ENCODE measurements around the gene DDA1.
"Not testable (repeated sequence)": the region's sequence is repeated elsewhere in the genome, so short reads cannot be mapped to it uniquely, and the experiment has no call there.

DDA1 gene

GRCh38 chr19:17293605-17294004 lies 15.8 kb upstream of the DDA1 start:
- no peaks in the 10 kb centered on the region for H3K27me3 ChIP-seq (ENCODE audit: insufficient read depth, poor library complexity, severe bottlenecking)
- H3K27ac ChIP-seq (replicated peaks), result no peak overlapping the region
- TF ChIP-seq GABPA (IDR thresholded peaks at IDR 0.05; ENCODE audit: low read depth) (no peak), CTCF (IDR thresholded peaks at IDR 0.05; ENCODE audit: insufficient read depth, low read length) (no peak), SPI1 (IDR thresholded peaks at IDR 0.05; ENCODE audit: borderline replicate concordance, low read depth) (no peak), POLR2AphosphoS5 (IDR thresholded peaks at IDR 0.05; ENCODE audit: low read depth) (no peak), REST (IDR thresholded peaks at IDR 0.05; ENCODE audit: insufficient replicate concordance, low read depth) (no peak)
- no peak overlapping the region for H3K4me3 ChIP-seq (replicated peaks; ENCODE audit: insufficient read depth, low read length)
- DNase-seq (ENCODE audit: low read depth in 1 of 2, low spot score in 1 of 2), result no peak

GRCh38 chr19:17294051-17294891 lies 15.1 kb upstream of the DDA1 start:
- no peak overlapping the region for H3K27ac ChIP-seq (replicated peaks)
- DNase-seq (ENCODE audit: low read depth in 1 of 2, low spot score in 1 of 2), result no peak
- H3K27me3 ChIP-seq (ENCODE audit: insufficient read depth, poor library complexity, severe bottlenecking), result no peaks in the 10 kb centered on the region
- no peak overlapping the region for H3K4me3 ChIP-seq (replicated peaks; ENCODE audit: insufficient read depth, low read length)
- TF ChIP-seq CTCF (IDR thresholded peaks at IDR 0.05; ENCODE audit: insufficient read depth, low read length) (no peak), GABPA (IDR thresholded peaks at IDR 0.05; ENCODE audit: low read depth) (no peak), REST (IDR thresholded peaks at IDR 0.05; ENCODE audit: insufficient replicate concordance, low read depth) (no peak), POLR2AphosphoS5 (IDR thresholded peaks at IDR 0.05; ENCODE audit: low read depth) (no peak), SPI1 (IDR thresholded peaks at IDR 0.05; ENCODE audit: borderline replicate concordance, low read depth) (no peak)

- peak in 1 of 2 experiments; percentile 28 for DNase-seq (ENCODE audit: low read depth in 1 of 2, low spot score in 1 of 2)
- not testable (repeated sequence) for H3K4me3 ChIP-seq (replicated peaks; ENCODE audit: insufficient read depth, low read length); H3K27ac ChIP-seq (replicated peaks); H3K27me3 ChIP-seq (ENCODE audit: insufficient read depth, poor library complexity, severe bottlenecking)
These were observed 13.8 kb upstream of the DDA1 start for GRCh38 chr19:17295551-17295950.

- no peak overlapping the region for H3K27ac ChIP-seq (replicated peaks)
- TF ChIP-seq POLR2AphosphoS5 (IDR thresholded peaks at IDR 0.05; ENCODE audit: low read depth) (no peak), REST (IDR thresholded peaks at IDR 0.05; ENCODE audit: insufficient replicate concordance, low read depth) (no peak), CTCF (IDR thresholded peaks at IDR 0.05; ENCODE audit: insufficient read depth, low read length) (no peak), GABPA (IDR thresholded peaks at IDR 0.05; ENCODE audit: low read depth) (no peak), SPI1 (IDR thresholded peaks at IDR 0.05; ENCODE audit: borderline replicate concordance, low read depth) (no peak)
- DNase-seq (ENCODE audit: low read depth in 1 of 2, low spot score in 1 of 2), result no peak
- no peaks in the 10 kb centered on the region for H3K27me3 ChIP-seq (ENCODE audit: insufficient read depth, poor library complexity, severe bottlenecking)
- H3K4me3 ChIP-seq (replicated peaks; ENCODE audit: insufficient read depth, low read length), result no peak overlapping the region
These were observed 13.1 kb upstream of the DDA1 start for GRCh38 chr19:17296273-17296672.

Measured in HL-60 (cell line).